ENCODE data around the gene HSD17B12. TPM values are rescaled to one million over a fixed set of nuclear protein-coding genes. Genes with fewer than 3 reads are reported as not detected.

HSD17B12 gene
- total and polyA plus RNA-seq, 2 of the 8 experiments (the other 6 are each of a cell fraction or from before 2014, with no cell fraction given), result 46.0 to 121 TPM

GRCh38 chr11:43861141-43861540, 180.6 kb downstream of the HSD17B12 start:
- Histone ChIP-seq H3K9me3 (ENCODE audit: insufficient read depth in 2 of 2, low read depth in 1 of 2, low read length in 1 of 2) (no peaks in the 10 kb centered on the region), H3K79me1 (ENCODE audit: low read depth, low read length) (no peaks in the 10 kb centered on the region), H3K14ac (ENCODE audit: insufficient read length) (no peak overlapping the region), H3K27me3 (replicated peaks in 1 of 4; ENCODE audit: control insufficient read depth in 3 of 4, extremely low read depth in 1 of 4, insufficient read depth in 3 of 4, low read length in 3 of 4) (no peaks in the 10 kb centered on the region), H2AFZ (ENCODE audit: low read length) (no peak overlapping the region), H3K9ac (replicated peaks in 1 of 4; ENCODE audit: extremely low read depth in 1 of 4, low read depth in 3 of 4, low read length in 3 of 4) (no peak overlapping the region), H3K4ac (replicated peaks; ENCODE audit: insufficient read length, low read depth, low read length) (no peak overlapping the region), H3K4me1 (replicated peaks in 1 of 4; ENCODE audit: control insufficient read depth in 3 of 4, insufficient read depth in 4 of 4, low read length in 3 of 4) (no peaks in the 10 kb centered on the region), H3K4me2 (ENCODE audit: insufficient read depth in 1 of 2, low read depth in 2 of 2, low read length in 2 of 2) (no peak overlapping the region), H2BK20ac (ENCODE audit: low read length) (no peak overlapping the region), H3K23ac (ENCODE audit: insufficient read length) (no peak overlapping the region), H4K20me1 (replicated peaks in 1 of 2; ENCODE audit: control insufficient read depth in 1 of 2, insufficient read depth in 2 of 2, low read length in 2 of 2) (no peaks in the 10 kb centered on the region), H4K91ac (replicated peaks; ENCODE audit: insufficient read length, low read length) (no peak overlapping the region), H3K27ac (ENCODE audit: low read depth, low read length) (no peak overlapping the region), H4K5ac (ENCODE audit: insufficient read length, low read depth, low read length) (no peak overlapping the region), H4K8ac (ENCODE audit: extremely low read depth, insufficient read depth, low read length) (no peak overlapping the region), H2BK5ac (ENCODE audit: low read depth, low read length) (no peak overlapping the region), H3K4me3 (ENCODE audit: extremely low read depth in 1 of 4, insufficient read depth in 2 of 4, low read depth in 3 of 4, low read length in 4 of 4) (no peak overlapping the region), H2BK120ac (replicated peaks; ENCODE audit: low read depth, low read length) (no peak overlapping the region), H2AK5ac (ENCODE audit: low read depth, low read length) (no peak overlapping the region), H2BK12ac (ENCODE audit: low read depth, low read length) (no peak overlapping the region), H3K23me2 (ENCODE audit: low read depth, low read length) (no peaks in the 10 kb centered on the region), H3K36me3 (ENCODE audit: control insufficient read depth in 2 of 4, insufficient read depth in 4 of 4, low read length in 3 of 4) (no peaks in the 10 kb centered on the region; a peak in 1 of 8 replicates), H3K18ac (ENCODE audit: extremely low read depth, low read length) (no peak overlapping the region), H2BK15ac (ENCODE audit: low read length) (no peak overlapping the region), H3K56ac (replicated peaks; ENCODE audit: insufficient read length, low read depth, low read length) (no peak overlapping the region), H3K79me2 (ENCODE audit: control insufficient read depth in 1 of 2, insufficient read depth in 2 of 2, low read length in 2 of 2) (no peaks in the 10 kb centered on the region)
- CTCF ChIA-PET (ENCODE audit: partially characterized antibody), result interaction anchor here (1.1 kb wide), 1 partner anchor 29 kb away, joined by 3 read pairs; no protein-coding TSS in a partner anchor
- POLR2A ChIA-PET (ENCODE audit: partially characterized antibody), result no interaction called here
- no peak for DNase-seq (ENCODE audit: low read depth in 1 of 2, low spot score in 2 of 2)
- no peak for FAIRE-seq
- 89% methylated on average over 2 of the region's 2 CpGs; no CpG with 5 or more reads in 1 of the 2 experiments for WGBS, 2 experiments (ENCODE audit: extremely low coverage in 1 of 2, insufficient coverage in 1 of 2, insufficient read length in 1 of 2, insufficient replicate concordance in 2 of 2, low coverage in 1 of 2, low lambda C conversion rate in 2 of 2, missing lambda C conversion rate in 1 of 2)
- TF ChIP-seq USF2 (IDR thresholded peaks at IDR 0.05; ENCODE audit: low read length) (no peak), GABPA (IDR thresholded peaks at IDR 0.05; ENCODE audit: borderline replicate concordance, insufficient read depth, low read length) (no peak), TAF7 (optimal IDR thresholded peaks at IDR 0.05; ENCODE audit: borderline replicate concordance, low read depth, low read length) (no peak), JUN (IDR thresholded peaks at IDR 0.05; ENCODE audit: low read depth, low read length) (no peak)

All from H1 (cell line).